ENCODE measurements around the gene FBXO33.

Gene FBXO33

GRCh38 chr14:39417014-39417413, 15.2 kb downstream of the FBXO33 start:
- TF ChIP-seq GATA2 (IDR thresholded peaks at IDR 0.05; ENCODE audit: low read depth, low read length) (no peak), GATA3 (IDR thresholded peaks at IDR 0.05; ENCODE audit: low read depth, low read length) (no peak)

GRCh38 chr14:39416072-39416471, 16.2 kb downstream of the FBXO33 start:
- no peak for TF ChIP-seq GATA3 (IDR thresholded peaks at IDR 0.05; ENCODE audit: low read depth, low read length)
- no peak for TF ChIP-seq GATA2 (IDR thresholded peaks at IDR 0.05; ENCODE audit: low read depth, low read length)

- no peak for TF ChIP-seq GATA3 (IDR thresholded peaks at IDR 0.05; ENCODE audit: low read depth, low read length)
- TF ChIP-seq GATA2 (IDR thresholded peaks at IDR 0.05; ENCODE audit: low read depth, low read length): no peak
Measured at GRCh38 chr14:39406560-39406959, 25.7 kb downstream of the FBXO33 start.

GRCh38 chr14:39398382-39398781, 33.9 kb downstream of the FBXO33 start:
- TF ChIP-seq GATA3 (IDR thresholded peaks at IDR 0.05; ENCODE audit: low read depth, low read length) (no peak), GATA2 (IDR thresholded peaks at IDR 0.05; ENCODE audit: low read depth, low read length) (no peak)

DNA sequence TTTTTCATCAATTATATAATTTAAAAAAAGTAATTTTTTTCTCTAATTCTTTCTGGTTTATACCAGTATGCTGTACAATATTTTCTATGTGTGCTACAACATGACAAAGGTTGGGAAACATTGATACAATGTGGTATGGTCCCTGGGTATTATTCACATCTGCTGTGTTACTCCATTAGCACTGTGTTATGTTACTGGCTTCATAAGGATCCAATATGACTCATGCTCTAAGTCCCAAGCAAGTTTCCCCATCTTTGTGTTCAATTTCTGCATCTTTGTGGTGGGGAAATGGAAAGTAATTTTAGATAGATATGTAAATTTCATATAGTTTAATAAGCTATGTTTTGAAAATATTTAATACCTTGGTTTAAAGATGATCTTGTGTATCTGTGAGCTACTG, 35.8 kb downstream of the FBXO33 start:
- TF ChIP-seq GATA3 (IDR thresholded peaks at IDR 0.05; ENCODE audit: low read depth, low read length): no peak
- TF ChIP-seq GATA2 (IDR thresholded peaks at IDR 0.05; ENCODE audit: low read depth, low read length): no peak

DNA sequence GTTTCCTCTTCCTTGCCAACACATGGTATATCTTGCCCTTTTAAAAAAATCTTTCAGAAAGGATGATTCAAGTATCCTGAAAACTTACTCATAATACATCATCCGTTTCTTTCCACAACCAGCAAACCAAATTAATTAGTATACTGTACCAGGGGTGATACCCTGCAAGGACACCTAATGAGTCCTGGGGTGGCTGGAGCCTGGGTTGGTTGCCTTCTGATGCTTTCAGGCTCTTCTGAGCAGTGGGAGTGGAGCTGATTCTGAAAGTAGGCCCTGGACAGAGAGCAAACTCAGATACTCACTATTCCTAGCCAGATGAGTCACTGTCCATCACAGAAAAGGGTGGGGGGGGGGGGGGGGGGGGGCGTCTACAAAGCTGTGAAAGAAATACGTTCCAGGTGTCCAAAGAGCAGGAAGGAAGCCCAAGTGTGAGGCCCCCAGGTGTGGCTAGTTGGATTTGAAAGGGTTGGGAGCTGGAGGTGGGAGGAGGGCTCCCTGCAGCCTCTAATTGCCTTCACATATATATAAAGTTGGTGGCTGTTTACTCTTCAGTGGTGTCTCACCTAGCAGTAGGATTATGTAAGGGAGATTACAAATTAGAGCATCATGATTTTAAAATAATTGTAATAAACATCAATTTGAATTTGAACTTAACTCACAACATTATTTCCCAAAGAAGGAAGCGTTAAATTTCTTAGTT, 36.5 kb downstream of the FBXO33 start:
- TF ChIP-seq GATA3 (IDR thresholded peaks at IDR 0.05; ENCODE audit: low read depth, low read length) (no peak), GATA2 (IDR thresholded peaks at IDR 0.05; ENCODE audit: low read depth, low read length) (no peak)

DNA sequence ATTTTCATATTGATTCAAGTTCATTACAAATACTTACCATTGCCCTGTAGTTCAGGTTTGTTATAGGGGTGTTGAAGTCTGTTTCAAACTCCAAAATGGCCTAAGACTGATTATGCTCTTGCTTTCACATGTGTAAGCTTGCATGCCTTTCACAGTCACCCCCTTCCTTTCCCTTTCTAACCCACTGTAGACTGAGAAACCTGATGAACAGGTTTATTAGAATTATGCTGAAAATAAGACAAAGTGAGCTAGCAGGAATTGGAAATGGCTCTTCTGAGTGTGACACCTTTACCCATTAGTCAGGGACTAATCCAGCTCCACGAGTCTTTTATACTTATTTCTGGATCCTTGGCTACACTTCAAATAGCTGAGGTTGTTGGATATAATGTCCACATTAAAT, 38.9 kb downstream of the FBXO33 start:
- no peak for TF ChIP-seq GATA3 (IDR thresholded peaks at IDR 0.05; ENCODE audit: low read depth, low read length)
- no peak for TF ChIP-seq GATA2 (IDR thresholded peaks at IDR 0.05; ENCODE audit: low read depth, low read length)

GRCh38 chr14:39384177-39384576, 48.1 kb downstream of the FBXO33 start:
- TF ChIP-seq GATA2 (IDR thresholded peaks at IDR 0.05; ENCODE audit: low read depth, low read length): no peak
- no peak for TF ChIP-seq GATA3 (IDR thresholded peaks at IDR 0.05; ENCODE audit: low read depth, low read length)

GRCh38 chr14:39383741-39384140, 48.5 kb downstream of the FBXO33 start:
- TF ChIP-seq GATA3 (IDR thresholded peaks at IDR 0.05; ENCODE audit: low read depth, low read length) (no peak), GATA2 (IDR thresholded peaks at IDR 0.05; ENCODE audit: low read depth, low read length) (no peak)

DNA sequence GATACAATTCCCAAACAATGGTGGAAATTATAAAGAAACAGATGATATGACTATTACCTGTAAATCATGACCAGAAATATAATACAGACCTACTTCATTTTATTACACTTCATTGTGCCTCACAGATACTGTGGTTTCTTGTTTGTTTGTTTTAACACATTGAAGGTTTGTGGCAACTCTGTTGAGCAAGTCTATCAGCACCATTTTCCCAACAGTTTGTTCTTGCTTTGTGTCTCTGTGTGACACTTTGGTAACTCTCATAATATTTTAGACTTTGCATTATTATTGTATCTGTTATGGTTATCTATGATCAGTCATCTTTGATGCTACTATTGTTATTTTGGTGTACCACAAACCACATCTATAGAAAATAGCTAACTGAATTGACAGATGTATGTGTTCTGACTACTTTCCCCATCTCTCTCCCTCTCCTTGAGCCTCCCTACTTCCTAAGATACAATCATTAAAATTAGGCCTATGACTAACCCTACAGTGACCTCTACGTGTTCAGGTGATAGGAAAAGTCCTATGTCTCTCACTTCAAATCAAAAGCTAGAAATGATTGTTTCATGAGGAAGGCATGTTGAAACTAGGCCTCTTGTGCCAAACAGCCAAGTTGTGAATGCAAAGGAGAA, 49.1 kb downstream of the FBXO33 start:
- TF ChIP-seq GATA3 (IDR thresholded peaks at IDR 0.05; ENCODE audit: low read depth, low read length): no peak
- TF ChIP-seq GATA2 (IDR thresholded peaks at IDR 0.05; ENCODE audit: low read depth, low read length): no peak

DNA sequence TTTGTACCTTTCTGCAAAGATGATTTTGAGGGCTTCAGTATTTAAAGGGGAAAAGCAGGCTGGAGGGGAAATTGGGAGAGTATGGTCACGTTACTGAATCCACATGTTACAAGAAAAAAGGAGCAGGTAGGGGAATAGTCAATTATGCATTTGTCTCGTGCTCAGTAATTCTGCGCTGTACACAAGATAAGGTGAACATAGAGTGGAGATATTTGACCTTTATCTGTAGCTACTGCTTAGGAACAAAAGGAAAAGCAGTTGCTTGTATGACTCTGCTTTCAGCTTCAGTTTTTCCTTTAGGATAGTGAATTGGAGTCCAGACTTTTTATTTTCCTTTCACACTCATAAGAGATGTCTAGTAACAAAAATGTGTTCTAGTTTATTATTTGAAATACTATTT, 49.8 kb downstream of the FBXO33 start:
- TF ChIP-seq GATA2 (IDR thresholded peaks at IDR 0.05; ENCODE audit: low read depth, low read length) (no peak), GATA3 (IDR thresholded peaks at IDR 0.05; ENCODE audit: low read depth, low read length) (no peak)

DNA sequence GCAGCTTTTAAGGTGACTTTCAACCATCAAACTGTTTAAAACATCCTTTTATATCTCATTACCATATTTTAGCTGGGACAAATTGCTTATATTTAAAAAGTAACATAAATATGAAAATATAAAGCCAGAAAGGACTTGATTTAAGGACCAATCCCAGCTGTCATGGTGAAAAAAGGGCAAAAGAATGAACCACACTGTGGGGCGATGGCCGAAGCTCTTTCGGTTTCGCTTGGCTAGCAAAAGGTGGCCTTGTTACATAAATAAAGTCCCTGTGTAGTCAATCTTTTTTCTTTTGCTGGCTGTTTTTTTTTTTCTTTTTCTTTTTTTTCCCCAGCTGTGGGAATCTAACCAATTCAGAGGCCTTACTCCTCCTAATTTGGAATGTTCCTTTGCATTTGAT, 50.9 kb downstream of the FBXO33 start:
- TF ChIP-seq GATA2 (IDR thresholded peaks at IDR 0.05; ENCODE audit: low read depth, low read length): no peak
- TF ChIP-seq GATA3 (IDR thresholded peaks at IDR 0.05; ENCODE audit: low read depth, low read length): no peak

DNA sequence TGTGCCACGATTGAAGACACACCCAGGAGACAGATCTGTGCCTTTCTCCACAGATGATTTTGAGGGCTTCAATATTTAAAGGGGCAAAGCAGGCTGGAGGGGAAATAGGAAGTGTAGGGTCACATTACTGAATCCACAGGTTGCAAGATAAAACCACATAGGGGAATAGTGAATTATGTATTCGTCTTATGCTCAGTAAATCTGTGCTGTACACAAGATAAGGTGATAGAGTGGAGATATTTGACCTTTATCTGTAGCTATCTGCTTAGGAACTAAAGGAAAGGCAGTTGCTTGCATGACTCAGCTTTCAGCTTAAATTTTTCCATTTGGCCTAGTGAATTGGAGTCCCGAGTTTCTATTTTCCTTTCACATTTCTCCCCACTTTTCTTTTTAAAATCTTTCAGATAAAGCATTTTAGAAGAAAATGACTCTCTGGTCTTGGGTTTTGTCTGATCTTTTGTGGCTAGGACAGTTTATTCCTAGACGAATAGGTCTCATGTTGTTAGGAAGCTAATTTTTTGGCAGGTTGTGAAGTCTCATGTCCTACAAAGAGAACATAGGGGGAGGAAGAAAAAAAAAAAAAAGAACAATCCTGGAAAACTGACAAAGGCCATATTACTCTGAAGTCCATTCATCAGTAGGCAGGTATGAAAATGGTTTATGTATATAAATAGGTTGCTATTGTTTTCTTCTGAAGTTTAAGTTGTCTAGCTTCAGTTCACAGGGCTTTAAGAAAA, 55.4 kb downstream of the FBXO33 start:
- TF ChIP-seq GATA3 (IDR thresholded peaks at IDR 0.05; ENCODE audit: low read depth, low read length): no peak
- TF ChIP-seq GATA2 (IDR thresholded peaks at IDR 0.05; ENCODE audit: low read depth, low read length): no peak

DNA sequence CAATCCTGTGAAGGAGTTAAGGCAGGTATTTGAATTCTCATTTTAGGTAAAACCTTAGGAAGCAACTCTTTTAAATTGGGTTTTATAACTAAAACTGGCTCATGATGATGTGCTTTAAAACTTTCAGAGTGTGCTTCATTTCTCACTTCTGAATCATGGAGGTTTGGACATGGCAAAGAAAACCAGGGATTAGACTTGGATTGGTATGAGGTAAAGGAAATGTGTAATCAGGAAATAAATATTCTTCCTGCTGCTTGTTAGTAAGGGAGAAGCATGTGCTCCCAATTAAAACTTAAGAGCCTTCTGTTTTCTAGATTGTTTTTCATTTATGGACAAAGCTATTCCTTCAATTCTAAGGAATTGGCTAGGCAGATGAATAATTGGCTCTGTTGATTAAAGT, 57.4 kb downstream of the FBXO33 start:
- TF ChIP-seq GATA3 (IDR thresholded peaks at IDR 0.05; ENCODE audit: low read depth, low read length) (no peak), GATA2 (IDR thresholded peaks at IDR 0.05; ENCODE audit: low read depth, low read length) (no peak)

GRCh38 chr14:39372656-39373055, 59.6 kb downstream of the FBXO33 start:
- no peak for TF ChIP-seq GATA2 (IDR thresholded peaks at IDR 0.05; ENCODE audit: low read depth, low read length)
- no peak for TF ChIP-seq GATA3 (IDR thresholded peaks at IDR 0.05; ENCODE audit: low read depth, low read length)

Data from SH-SY5Y (cell line).